HG02588 (cell line): ENCODE measurements around the gene PLIN4.

Source experiments
- ATAC-seq: cut with Tn5 transposase; IDR thresholded peaks from one replicate; pipeline ENCODE4 v1.9.1; 2021; ENCODE audit warnings: mild to moderate bottlenecking, moderate library complexity; ENCODE audit not compliant: unreplicated experiment

Gene PLIN4

GRCh38 chr19:4493104-4493928 lies 25.0 kb downstream of the PLIN4 start:
- ATAC-seq, result no peak

- ATAC-seq, result no peak
Measured at GRCh38 chr19:4492337-4493103, 25.8 kb downstream of the PLIN4 start.

- no peak for ATAC-seq
Measured at GRCh38 chr19:4491446-4491845, 26.8 kb downstream of the PLIN4 start.

- no peak for ATAC-seq
Measured at GRCh38 chr19:4488496-4488895, 29.8 kb downstream of the PLIN4 start.

GRCh38 chr19:4487572-4487971 lies 30.7 kb downstream of the PLIN4 start:
- ATAC-seq, result no peak

- no peak for ATAC-seq
Measured at GRCh38 chr19:4483385-4483784, 34.9 kb downstream of the PLIN4 start.

GRCh38 chr19:4482721-4483364 lies 35.4 kb downstream of the PLIN4 start:
- no peak for ATAC-seq

- ATAC-seq, result no peak
Measured at GRCh38 chr19:4477034-4477801, 41.1 kb downstream of the PLIN4 start.

GRCh38 chr19:4474514-4475022 lies 43.7 kb downstream of the PLIN4 start:
- no peak for ATAC-seq

GRCh38 chr19:4473763-4474513 lies 44.3 kb downstream of the PLIN4 start:
- no peak for ATAC-seq

- no peak for ATAC-seq
Measured at GRCh38 chr19:4473011-4473762, 45.1 kb downstream of the PLIN4 start.

GRCh38 chr19:4472174-4472974 lies 45.9 kb downstream of the PLIN4 start, which contains the start of gene HDGFL2:
HDGFL2 (plus strand) TSS chr19:4472297; CDS start chr19:4472351, 54 bp downstream.
- ATAC-seq, result no peak

GRCh38 chr19:4471403-4472173 lies 46.7 kb downstream of the PLIN4 start:
- peak; percentile 76 for ATAC-seq

GRCh38 chr19:4467835-4468234 lies 50.5 kb downstream of the PLIN4 start:
- no peak for ATAC-seq

GRCh38 chr19:4464815-4465581 lies 53.3 kb downstream of the PLIN4 start:
- no peak for ATAC-seq

- peak; percentile 84 for ATAC-seq
Measured at GRCh38 chr19:4457654-4458395, 60.5 kb downstream of the PLIN4 start, which contains the start of gene UBXN6. UBXN6 (minus strand) TSS chr19:4457794; CDS start chr19:4457697, 97 bp downstream.
